K562 (cell line): Measurements from ENCODE around the gene NEK1.

Experiments
- HNRNPL ChIP-seq: fragments of 200-400 bp; formaldehyde crosslinking; IDR thresholded peaks from 2 replicates; pipeline ENCODE4 v1.6.1; 2017; ENCODE audit warnings: low read depth, mild to moderate bottlenecking, low read length
- KDM5B ChIP-seq: fragments of 200-600 bp; sonication (generic); IDR thresholded peaks from 2 replicates; pipeline ENCODE4 v1.6.1; 2012; ENCODE audit warnings: low read depth, mild to moderate bottlenecking, moderate library complexity, low read length, control low read depth, inconsistent platforms; ENCODE audit not compliant: insufficient replicate concordance
- MEF2A ChIP-seq: IDR thresholded peaks from 2 replicates; pipeline ENCODE4 v1.6.1; 2011; ENCODE audit warnings: low read depth, mild to moderate bottlenecking, low read length, moderate library complexity; ENCODE audit not compliant: control insufficient read depth
- ZBED1 ChIP-seq: IDR thresholded peaks from 2 replicates; pipeline ENCODE4 v1.6.1; 2014
- ZNF3 ChIP-seq: fragments of 250-450 bp; sonication (Bioruptor Pico); IDR thresholded peaks from 2 replicates; pipeline ENCODE4 v1.5.0; 2021; ENCODE audit warnings: mild to moderate bottlenecking, moderate library complexity
- TF ChIP-seq, protein P1 (sequence below), 3 experiments: IDR thresholded peaks in 2 of 3; conservative IDR thresholded peaks in 1 of 3; 2 replicates each; pipeline ENCODE4 v1.5.1; 2011 to 2012; ENCODE audit warnings: low read length in 3 of 3, mild to moderate bottlenecking in 3 of 3, control low read depth in 2 of 3, improper control_type of control experiment in 1 of 3, inconsistent platforms in 1 of 3, low read depth in 1 of 3, mixed read lengths in 1 of 3, moderate library complexity in 1 of 3; ENCODE audit not compliant: insufficient read depth in 2 of 3
- TF ChIP-seq, protein P2 (sequence below), 2 experiments: fragments of 450-650 bp in 1 of 2; sonication (generic) in 1 of 2; formaldehyde crosslinking; conservative IDR thresholded peaks; 2 replicates each; pipeline versions ENCODE4 v1.4.0 to v1.8.1; 2020 to 2022; ENCODE audit warnings: mild to moderate bottlenecking in 1 of 2, missing genetic modification reagents in 1 of 2

DNA sequence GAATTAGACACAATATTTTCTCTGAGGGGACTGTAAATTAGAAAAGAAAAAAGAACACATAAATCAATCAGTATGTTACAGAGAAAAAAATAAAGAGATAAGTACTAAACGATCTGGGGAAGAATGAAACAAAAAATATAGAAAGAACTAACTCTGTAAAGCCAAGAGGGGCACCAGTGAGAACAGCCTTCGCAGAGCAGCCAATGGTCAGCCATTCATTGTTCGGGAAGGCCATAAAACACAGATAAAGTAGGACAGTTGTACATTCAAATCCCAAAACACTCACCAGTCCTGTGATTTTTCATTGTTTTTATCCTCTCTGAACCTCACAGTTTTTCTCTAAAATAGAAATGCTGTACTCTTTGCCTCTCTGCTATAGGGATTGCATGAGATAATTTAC is 127.9 kb downstream of the NEK1 start:
- TF ChIP-seq KDM5B (no peak), ZBED1 (no peak), MEF2A (no peak), HNRNPL (no peak), ZNF3 (CRISPR knock-in tag) (no peak)
- TF ChIP-seq, protein P1, sequence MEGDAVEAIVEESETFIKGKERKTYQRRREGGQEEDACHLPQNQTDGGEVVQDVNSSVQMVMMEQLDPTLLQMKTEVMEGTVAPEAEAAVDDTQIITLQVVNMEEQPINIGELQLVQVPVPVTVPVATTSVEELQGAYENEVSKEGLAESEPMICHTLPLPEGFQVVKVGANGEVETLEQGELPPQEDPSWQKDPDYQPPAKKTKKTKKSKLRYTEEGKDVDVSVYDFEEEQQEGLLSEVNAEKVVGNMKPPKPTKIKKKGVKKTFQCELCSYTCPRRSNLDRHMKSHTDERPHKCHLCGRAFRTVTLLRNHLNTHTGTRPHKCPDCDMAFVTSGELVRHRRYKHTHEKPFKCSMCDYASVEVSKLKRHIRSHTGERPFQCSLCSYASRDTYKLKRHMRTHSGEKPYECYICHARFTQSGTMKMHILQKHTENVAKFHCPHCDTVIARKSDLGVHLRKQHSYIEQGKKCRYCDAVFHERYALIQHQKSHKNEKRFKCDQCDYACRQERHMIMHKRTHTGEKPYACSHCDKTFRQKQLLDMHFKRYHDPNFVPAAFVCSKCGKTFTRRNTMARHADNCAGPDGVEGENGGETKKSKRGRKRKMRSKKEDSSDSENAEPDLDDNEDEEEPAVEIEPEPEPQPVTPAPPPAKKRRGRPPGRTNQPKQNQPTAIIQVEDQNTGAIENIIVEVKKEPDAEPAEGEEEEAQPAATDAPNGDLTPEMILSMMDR (IDR thresholded peaks at IDR 0.05 in 2 of 3, conservative IDR thresholded peaks at IDR 0.05 in 1 of 3; ENCODE audit: insufficient read depth in 2 of 3, low read depth in 1 of 3, low read length in 3 of 3), result no peak
- TF ChIP-seq, protein P2, sequence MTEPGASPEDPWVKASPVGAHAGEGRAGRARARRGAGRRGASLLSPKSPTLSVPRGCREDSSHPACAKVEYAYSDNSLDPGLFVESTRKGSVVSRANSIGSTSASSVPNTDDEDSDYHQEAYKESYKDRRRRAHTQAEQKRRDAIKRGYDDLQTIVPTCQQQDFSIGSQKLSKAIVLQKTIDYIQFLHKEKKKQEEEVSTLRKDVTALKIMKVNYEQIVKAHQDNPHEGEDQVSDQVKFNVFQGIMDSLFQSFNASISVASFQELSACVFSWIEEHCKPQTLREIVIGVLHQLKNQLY (CRISPR knock-in tag; conservative IDR thresholded peaks at IDR 0.05), result no peak
